ENCODE measurements around the gene NKAPD1.
"Not testable (repeated sequence)": the region's sequence is repeated elsewhere in the genome, so short reads cannot be mapped to it uniquely, and the experiment has no call there.

The NKAPD1 gene

GRCh38 chr11:112073941-112074811 lies at the start of gene NKAPD1, which contains the start of gene PIH1D2:
NKAPD1 (plus strand) TSS chr11:112074299; CDS start chr11:112075575, 1,276 bp downstream.
PIH1D2 (minus strand) TSS chr11:112074017; CDS start chr11:112073174, 843 bp downstream.
- peak; percentile 58 to 66 for DNase-seq (ENCODE audit: low read depth in 2 of 2, low spot score in 1 of 2)

GRCh38 chr11:112024773-112025678 lies 49.1 kb upstream of the NKAPD1 start, which contains the start of gene DLAT:
DLAT (plus strand) TSS chr11:112025408; CDS start chr11:112025473, 65 bp downstream.
- DNase-seq (ENCODE audit: low read depth in 2 of 2, low spot score in 1 of 2) = peak; percentile 56 to 65

GRCh38 chr11:112025707-112026106 lies 48.4 kb upstream of the NKAPD1 start:
- DNase-seq (ENCODE audit: low read depth in 2 of 2, low spot score in 1 of 2) = no peak

- not testable (repeated sequence) for DNase-seq (ENCODE audit: low read depth in 2 of 2, low spot score in 1 of 2)
These were observed 47.2 kb upstream of the NKAPD1 start for GRCh38 chr11:112026784-112027410.

- no peak for DNase-seq (ENCODE audit: low read depth in 2 of 2, low spot score in 1 of 2)
These were observed 44.6 kb upstream of the NKAPD1 start for GRCh38 chr11:112029460-112029859.

- no peak for DNase-seq (ENCODE audit: low read depth in 2 of 2, low spot score in 1 of 2)
These were observed 40.2 kb upstream of the NKAPD1 start for GRCh38 chr11:112033902-112034301.

- DNase-seq (ENCODE audit: low read depth in 2 of 2, low spot score in 1 of 2) = no peak
These were observed 36.6 kb upstream of the NKAPD1 start for GRCh38 chr11:112037527-112037926.

GRCh38 chr11:112042161-112042960 lies 31.7 kb upstream of the NKAPD1 start:
- no peak for DNase-seq (ENCODE audit: low read depth in 2 of 2, low spot score in 1 of 2)

- DNase-seq (ENCODE audit: low read depth in 2 of 2, low spot score in 1 of 2) = no peak
These were observed 31.2 kb upstream of the NKAPD1 start for GRCh38 chr11:112042961-112043304.

GRCh38 chr11:112044961-112045360 lies 29.1 kb upstream of the NKAPD1 start:
- DNase-seq (ENCODE audit: low read depth in 2 of 2, low spot score in 1 of 2) = no peak

GRCh38 chr11:112046647-112047046 lies 27.5 kb upstream of the NKAPD1 start:
- not testable (repeated sequence) for DNase-seq (ENCODE audit: low read depth in 2 of 2, low spot score in 1 of 2)

- DNase-seq (ENCODE audit: low read depth in 2 of 2, low spot score in 1 of 2) = not testable (repeated sequence)
These were observed 25.8 kb upstream of the NKAPD1 start for GRCh38 chr11:112048256-112048655.

GRCh38 chr11:112049777-112050176 lies 24.3 kb upstream of the NKAPD1 start:
- DNase-seq (ENCODE audit: low read depth in 2 of 2, low spot score in 1 of 2) = no peak

GRCh38 chr11:112050721-112051120 lies 23.4 kb upstream of the NKAPD1 start:
- no peak for DNase-seq (ENCODE audit: low read depth in 2 of 2, low spot score in 1 of 2)

GRCh38 chr11:112051768-112052167 lies 22.3 kb upstream of the NKAPD1 start:
- DNase-seq (ENCODE audit: low read depth in 2 of 2, low spot score in 1 of 2) = no peak

GRCh38 chr11:112057170-112057569 lies 16.9 kb upstream of the NKAPD1 start:
- no peak for DNase-seq (ENCODE audit: low read depth in 2 of 2, low spot score in 1 of 2)

GRCh38 chr11:112058103-112058502 lies 16.0 kb upstream of the NKAPD1 start:
- no peak for DNase-seq (ENCODE audit: low read depth in 2 of 2, low spot score in 1 of 2)

- DNase-seq (ENCODE audit: low read depth in 2 of 2, low spot score in 1 of 2) = no peak
These were observed 11.2 kb upstream of the NKAPD1 start for GRCh38 chr11:112062923-112063322.

GRCh38 chr11:112082729-112083128 lies 8.6 kb downstream of the NKAPD1 start:
- no peak for DNase-seq (ENCODE audit: low read depth in 2 of 2, low spot score in 1 of 2)

- no peak for DNase-seq (ENCODE audit: low read depth in 2 of 2, low spot score in 1 of 2)
These were observed 11.8 kb downstream of the NKAPD1 start for GRCh38 chr11:112085822-112086421.
